ENCODE results near the gene MROH2B.

The MROH2B gene

DNA sequence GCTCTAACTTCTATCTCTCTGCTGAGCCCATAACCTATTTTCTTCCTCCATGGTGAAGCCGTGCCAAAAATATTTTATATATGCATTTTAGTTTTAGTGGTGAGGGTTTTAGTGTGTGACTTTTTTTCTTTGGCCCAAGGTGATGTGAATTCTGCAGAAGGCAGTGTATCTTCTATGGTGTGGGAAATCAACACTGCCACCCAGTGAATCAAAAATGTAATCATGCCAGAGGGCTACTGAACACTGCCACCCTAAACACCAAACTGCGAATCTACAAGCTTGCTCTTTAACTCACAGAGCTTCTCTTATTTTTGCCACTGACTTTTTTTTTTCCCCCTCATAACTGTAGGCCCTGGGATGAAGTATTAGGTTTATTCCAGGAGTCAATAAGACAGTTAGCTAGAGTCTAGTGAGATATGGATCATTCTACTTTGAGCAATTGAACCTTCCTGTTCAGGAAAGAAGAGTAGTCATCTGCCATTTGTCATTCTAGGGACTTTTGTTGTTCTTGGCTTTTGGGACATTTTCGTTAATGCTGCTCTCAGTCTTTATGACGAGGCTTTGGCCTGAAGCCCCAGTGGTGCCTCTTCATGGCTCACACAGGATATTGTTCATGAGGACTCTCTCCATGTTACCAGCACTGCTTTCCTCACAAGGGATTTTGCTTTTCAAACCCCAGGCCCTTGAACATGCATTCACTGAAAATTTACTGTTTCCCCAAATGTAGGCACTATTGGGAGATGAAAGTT, 108.8 kb downstream of the MROH2B start:
- no peak for DNase-seq

DNA sequence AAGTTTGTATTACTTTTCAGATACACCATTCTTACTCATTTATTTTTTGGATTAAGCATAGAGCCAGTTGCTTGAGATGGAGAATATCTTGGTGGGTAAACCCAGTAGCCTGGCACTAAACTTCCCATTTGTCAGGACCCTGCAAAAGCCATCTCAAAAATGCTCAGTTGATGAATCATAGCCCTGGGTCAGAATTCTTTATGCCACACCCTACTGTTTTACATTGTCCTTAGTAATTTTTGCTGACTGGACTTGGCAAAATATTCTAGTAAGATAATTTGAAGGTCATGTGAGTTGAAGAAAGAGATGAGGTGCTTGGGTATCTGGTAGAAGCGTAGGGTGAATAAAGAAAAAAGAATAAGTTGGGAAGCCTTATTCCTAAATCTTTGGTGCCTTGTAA, 111.1 kb downstream of the MROH2B start:
- no peak for DNase-seq

DNA sequence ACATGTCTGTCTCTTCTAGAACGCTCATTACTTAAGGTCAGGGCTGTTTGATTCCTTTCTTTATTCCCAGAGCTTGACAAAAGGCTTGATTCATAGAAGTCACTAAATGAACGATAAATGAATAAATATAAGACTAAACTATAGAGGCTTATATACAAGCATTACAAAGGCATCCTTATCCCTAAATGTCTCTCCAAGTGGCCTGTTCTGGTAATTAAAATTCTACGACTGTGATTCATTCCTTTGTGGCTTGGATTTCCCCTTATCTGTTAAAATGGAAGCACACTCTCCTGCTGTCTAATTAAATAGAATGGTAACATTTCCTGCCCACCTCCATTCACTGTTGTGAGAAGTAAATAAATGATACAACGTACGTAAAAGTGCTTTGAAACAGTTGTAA, 112.3 kb downstream of the MROH2B start:
- DNase-seq = no peak

DNA sequence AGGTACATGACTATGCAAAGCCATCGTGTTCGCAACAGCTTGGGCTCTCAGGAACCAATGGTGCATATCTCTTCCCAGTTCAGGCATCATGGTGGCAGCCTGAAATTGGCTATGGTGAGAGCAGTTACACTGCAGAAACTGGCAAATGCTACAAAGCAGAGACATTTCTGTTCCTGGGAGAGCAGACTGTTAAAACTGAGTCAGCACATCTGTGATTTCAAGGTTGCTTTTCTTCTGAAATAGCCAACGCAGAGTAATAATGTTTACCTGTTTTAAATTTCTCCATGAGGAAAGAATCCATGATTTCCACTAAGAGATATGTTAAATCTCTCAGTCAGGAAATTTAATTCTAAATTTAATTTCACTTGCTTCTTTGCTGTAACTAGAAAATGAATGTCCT, 114.1 kb downstream of the MROH2B start:
- no peak for DNase-seq

DNA sequence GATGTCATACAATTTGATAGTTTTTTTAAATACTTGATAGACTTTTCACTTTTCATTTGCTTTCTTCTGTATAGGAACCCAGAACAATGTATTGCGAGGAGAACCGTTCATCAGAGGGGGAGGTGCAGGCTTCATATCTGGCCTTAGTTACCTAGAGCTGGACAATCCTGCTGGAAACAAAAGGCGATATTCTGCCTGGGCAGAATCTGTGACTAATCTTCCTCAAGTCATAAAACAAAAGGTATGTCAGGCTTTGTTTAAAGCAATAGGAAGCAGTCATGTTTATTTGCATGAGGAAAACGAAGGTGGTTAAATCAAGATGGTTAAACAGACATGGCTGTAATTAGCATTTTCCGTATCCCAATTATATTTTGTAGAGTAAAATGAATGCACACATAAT, 115.8 kb downstream of the MROH2B start:
- DNase-seq = no peak
